ENCODE results near the gene SYCE1L. TPM values are rescaled to one million over a fixed set of nuclear protein-coding genes. Genes with fewer than 3 reads are reported as not detected.
"Not testable (repeated sequence)": the region's sequence is repeated elsewhere in the genome, so short reads cannot be mapped to it uniquely, and the experiment has no call there.

Gene SYCE1L
- total and polyA plus RNA-seq, 2 of the 4 experiments (the other 2 are of a cell fraction) = 0.10 TPM; not detected in 1

- BruUV-seq (replicated peaks) = no TSS peak
- Histone ChIP-seq H2BK120ac (ENCODE audit: low read depth, low read length) (no peak overlapping the region), H3K14ac (replicated peaks; ENCODE audit: low read depth, low read length) (no peak overlapping the region), H2BK15ac (ENCODE audit: low read depth, low read length) (no peak overlapping the region), H3K56ac (ENCODE audit: extremely low read depth, insufficient read depth, low read length) (no peak overlapping the region), H3K4me2 (ENCODE audit: low read depth, low read length) (no peak overlapping the region), H3K4me1 (ENCODE audit: control insufficient read depth, insufficient read depth, low read length) (no peaks in the 10 kb centered on the region), H2AK5ac (ENCODE audit: low read depth, low read length) (no peak overlapping the region), H3K27ac (ENCODE audit: insufficient read depth, low read length) (no peak overlapping the region), H2AFZ (replicated peaks; ENCODE audit: low read length, poor library complexity) (no peak overlapping the region), H3K4me3 (ENCODE audit: insufficient read depth, low read depth, low read length) (no peak overlapping the region), H4K5ac (ENCODE audit: low read depth, low read length) (no peak overlapping the region), H3K36me3 (ENCODE audit: control insufficient read depth, insufficient read depth, low read length) (no peaks in the 10 kb centered on the region), H3K23ac (ENCODE audit: low read depth, low read length) (no peak overlapping the region), H3K4ac (ENCODE audit: low read depth, low read length) (no peak overlapping the region), H3K9me1 (ENCODE audit: insufficient read depth, low read length) (no peaks in the 10 kb centered on the region; the same call in 1 of the 2 replicates), H3K27me3 (ENCODE audit: control insufficient read depth, insufficient read depth, low read length) (peaks cover 2% of the 10 kb centered on the region; the same call in 1 of the 2 replicates), H2BK20ac (ENCODE audit: low read depth, low read length) (no peak overlapping the region), H3K9me3 (ENCODE audit: control insufficient read depth, insufficient read depth, low read length) (no peaks in the 10 kb centered on the region), H2AK9ac (replicated peaks; ENCODE audit: low read depth, low read length, poor library complexity) (no peak overlapping the region), H3K9ac (ENCODE audit: low read depth, low read length) (no peak overlapping the region), H3K18ac (ENCODE audit: low read depth, low read length) (no peak overlapping the region), H2BK5ac (ENCODE audit: low read depth, low read length, poor library complexity, severe bottlenecking) (no peak overlapping the region), H4K8ac (ENCODE audit: low read depth in 2 of 2, low read length in 2 of 2) (no peak overlapping the region), H4K91ac (ENCODE audit: insufficient read depth, low read depth, low read length) (no peak overlapping the region), H4K20me1 (ENCODE audit: insufficient read depth, low read length) (no peaks in the 10 kb centered on the region), H3K79me1 (ENCODE audit: low read depth in 1 of 2, low read length in 2 of 2) (no peaks in the 10 kb centered on the region)
- intact Hi-C loops (cut with micrococcal nuclease) = loop anchor here (5.0 to 10.0 kb wide), 2 partner anchors 199 to 736 kb away; partner anchors contain the start of gene ADAMTS18
- no peak for ATAC-seq (ENCODE audit: low read depth)
- dilution Hi-C loops (cut with HindIII; ENCODE audit: low sequenced_read_pairs, unreplicated experiment) = loop anchor here (25.0 kb wide), 1 partner anchor 349 kb away; no protein-coding TSS in a partner anchor
- POLR2A ChIA-PET (ENCODE audit: unreplicated experiment) = no interaction called here
- no CpG with 5 or more reads among the region's 5 CpGs for WGBS, 2 experiments (ENCODE audit: extremely low coverage in 2 of 2, insufficient read length in 1 of 2)
- CTCF ChIA-PET = no interaction called here
- TF ChIP-seq MXI1 (IDR thresholded peaks at IDR 0.05; ENCODE audit: borderline replicate concordance, low read depth, low read length) (no peak), CEBPB (IDR thresholded peaks at IDR 0.05; ENCODE audit: low read depth, low read length) (no peak), CHD1 (IDR thresholded peaks at IDR 0.05; ENCODE audit: low read depth, low read length) (no peak), MAFK (IDR thresholded peaks at IDR 0.05; ENCODE audit: low read depth, low read length) (no peak), BHLHE40 (IDR thresholded peaks at IDR 0.05; ENCODE audit: low read depth, low read length) (no peak), SMC3 (IDR thresholded peaks at IDR 0.05; ENCODE audit: low read depth, low read length) (no peak), MAZ (IDR thresholded peaks at IDR 0.05; ENCODE audit: borderline replicate concordance, low read depth, low read length) (no peak), RCOR1 (IDR thresholded peaks at IDR 0.05; ENCODE audit: insufficient replicate concordance, low read length) (no peak)
- no peak for DNase-seq
- in situ Hi-C loops (cut with MboI; ENCODE audit: low sequenced_read_pairs) = loop anchor here (5.0 to 25.0 kb wide), 2 partner anchors 349 to 774 kb away; partner anchors contain the start of gene CLEC3A
These were observed 39.4 kb downstream of the SYCE1L start for GRCh38 chr16:77238593-77238992.

GRCh38 chr16:77242471-77242870, 43.3 kb downstream of the SYCE1L start:
- POLR2A ChIA-PET (ENCODE audit: unreplicated experiment); H4K91ac ChIP-seq (ENCODE audit: insufficient read depth, low read depth, low read length); H2BK15ac ChIP-seq (ENCODE audit: low read depth, low read length); ATAC-seq (ENCODE audit: low read depth); H3K4me2 ChIP-seq (ENCODE audit: low read depth, low read length); H3K14ac ChIP-seq (replicated peaks; ENCODE audit: low read depth, low read length); BruUV-seq (replicated peaks); H2BK5ac ChIP-seq (ENCODE audit: low read depth, low read length, poor library complexity, severe bottlenecking); H2BK20ac ChIP-seq (ENCODE audit: low read depth, low read length); H3K27me3 ChIP-seq (ENCODE audit: control insufficient read depth, insufficient read depth, low read length); H3K9me3 ChIP-seq (ENCODE audit: control insufficient read depth, insufficient read depth, low read length); H2AK5ac ChIP-seq (ENCODE audit: low read depth, low read length); H3K56ac ChIP-seq (ENCODE audit: extremely low read depth, insufficient read depth, low read length); H3K36me3 ChIP-seq (ENCODE audit: control insufficient read depth, insufficient read depth, low read length); H3K4me1 ChIP-seq (ENCODE audit: control insufficient read depth, insufficient read depth, low read length); H3K9me1 ChIP-seq (ENCODE audit: insufficient read depth, low read length); DNase-seq; H2AFZ ChIP-seq (replicated peaks; ENCODE audit: low read length, poor library complexity); H3K4ac ChIP-seq (ENCODE audit: low read depth, low read length); H3K27ac ChIP-seq (ENCODE audit: insufficient read depth, low read length); intact Hi-C loops (cut with micrococcal nuclease); H2AK9ac ChIP-seq (replicated peaks; ENCODE audit: low read depth, low read length, poor library complexity); H4K5ac ChIP-seq (ENCODE audit: low read depth, low read length); H3K79me1 ChIP-seq (ENCODE audit: low read depth in 1 of 2, low read length in 2 of 2); H4K8ac ChIP-seq (ENCODE audit: low read depth in 2 of 2, low read length in 2 of 2); H3K18ac ChIP-seq (ENCODE audit: low read depth, low read length); H3K23ac ChIP-seq (ENCODE audit: low read depth, low read length); H3K9ac ChIP-seq (ENCODE audit: low read depth, low read length); H3K4me3 ChIP-seq (ENCODE audit: insufficient read depth, low read depth, low read length); H2BK120ac ChIP-seq (ENCODE audit: low read depth, low read length); CTCF ChIA-PET; H4K20me1 ChIP-seq (ENCODE audit: insufficient read depth, low read length): not testable (repeated sequence)
- in situ Hi-C loops (cut with MboI; ENCODE audit: low sequenced_read_pairs) (loop anchor here (25.0 kb wide), 1 partner anchor 770 kb away; the partner anchor contains the start of gene CLEC3A), dilution Hi-C loops (cut with HindIII; ENCODE audit: low sequenced_read_pairs, unreplicated experiment) (loop anchor here (25.0 kb wide), 1 partner anchor 345 kb away; no protein-coding TSS in a partner anchor)
- WGBS, 2 experiments (ENCODE audit: extremely low coverage in 2 of 2, insufficient read length in 1 of 2) = no CpG with 5 or more reads among the region's 5 CpGs

Measured in IMR-90 (cell line).